Measurements from ENCODE around the gene PIAS4. TPM values are rescaled to one million over a fixed set of nuclear protein-coding genes. Genes with fewer than 3 reads are reported as not detected.

Gene PIAS4
- total and polyA plus RNA-seq, 2 experiments from 2014 or later: 9.6 to 35.4 TPM

- TF ChIP-seq CTCF (IDR thresholded peaks at IDR 0.05; ENCODE audit: low read depth, low read length): no peak
- peaks cover 7% of the 10 kb centered on the region for H3K36me3 ChIP-seq
- no peak overlapping the region for H3K27ac ChIP-seq
- no peak for DNase-seq (ENCODE audit: low read depth in 1 of 2, low spot score in 1 of 2)
- H3K4me1 ChIP-seq (ENCODE audit: low read depth): no peaks in the 10 kb centered on the region
- no peaks in the 10 kb centered on the region for H3K9me3 ChIP-seq (ENCODE audit: low read depth)
- no peaks in the 10 kb centered on the region for H3K27me3 ChIP-seq
- no peak overlapping the region for H3K4me3 ChIP-seq
Observed at GRCh38 chr19:4025317-4025716, 17.8 kb downstream of the PIAS4 start.

- Histone ChIP-seq H3K27ac (no peak overlapping the region), H3K4me3 (no peak overlapping the region), H3K4me1 (ENCODE audit: low read depth) (no peaks in the 10 kb centered on the region), H3K36me3 (peaks cover 7% of the 10 kb centered on the region), H3K27me3 (no peaks in the 10 kb centered on the region), H3K9me3 (ENCODE audit: low read depth) (no peaks in the 10 kb centered on the region)
- no peak for DNase-seq (ENCODE audit: low read depth in 1 of 2, low spot score in 1 of 2)
- TF ChIP-seq CTCF (IDR thresholded peaks at IDR 0.05; ENCODE audit: low read depth, low read length): no peak
Observed at GRCh38 chr19:4027146-4027545, 19.6 kb downstream of the PIAS4 start.

GRCh38 chr19:4028334-4029246 lies 21.1 kb downstream of the PIAS4 start:
- H3K36me3 ChIP-seq: peaks cover 13% of the 10 kb centered on the region
- TF ChIP-seq CTCF (IDR thresholded peaks at IDR 0.05; ENCODE audit: low read depth, low read length): no peak
- DNase-seq (ENCODE audit: low read depth in 1 of 2, low spot score in 1 of 2): no peak
- H3K4me3 ChIP-seq: no peak overlapping the region
- no peak overlapping the region for H3K27ac ChIP-seq
- H3K27me3 ChIP-seq: no peaks in the 10 kb centered on the region
- H3K9me3 ChIP-seq (ENCODE audit: low read depth): no peaks in the 10 kb centered on the region
- no peaks in the 10 kb centered on the region for H3K4me1 ChIP-seq (ENCODE audit: low read depth)

GRCh38 chr19:4029247-4029614 lies 21.7 kb downstream of the PIAS4 start:
- no peaks in the 10 kb centered on the region for H3K4me1 ChIP-seq (ENCODE audit: low read depth)
- peaks cover 19% of the 10 kb centered on the region for H3K36me3 ChIP-seq
- no peak for DNase-seq (ENCODE audit: low read depth in 1 of 2, low spot score in 1 of 2)
- no peak for TF ChIP-seq CTCF (IDR thresholded peaks at IDR 0.05; ENCODE audit: low read depth, low read length)
- no peak overlapping the region for H3K27ac ChIP-seq
- no peak overlapping the region for H3K4me3 ChIP-seq
- no peaks in the 10 kb centered on the region for H3K27me3 ChIP-seq
- H3K9me3 ChIP-seq (ENCODE audit: low read depth): no peaks in the 10 kb centered on the region

GRCh38 chr19:4030552-4030951 lies 23.0 kb downstream of the PIAS4 start:
- Histone ChIP-seq H3K27ac (no peak overlapping the region), H3K9me3 (ENCODE audit: low read depth) (no peaks in the 10 kb centered on the region), H3K4me3 (no peak overlapping the region), H3K27me3 (no peaks in the 10 kb centered on the region), H3K36me3 (peaks cover 21% of the 10 kb centered on the region), H3K4me1 (ENCODE audit: low read depth) (no peaks in the 10 kb centered on the region)
- no peak for DNase-seq (ENCODE audit: low read depth in 1 of 2, low spot score in 1 of 2)
- no peak for TF ChIP-seq CTCF (IDR thresholded peaks at IDR 0.05; ENCODE audit: low read depth, low read length)

Measured in cardiac muscle cell (in vitro differentiated cells and primary cell).